PFSK-1 (cell line): Measurements from ENCODE around the gene ZNF792.

ENCODE experiments used
- POLR2AphosphoS5 ChIP-seq: IDR thresholded peaks from 2 replicates; pipeline ENCODE4 v1.6.1; 2012; ENCODE audit warnings: low read depth, mild to moderate bottlenecking, control low read depth, low read length, moderate library complexity
- TAF1 ChIP-seq: IDR thresholded peaks from 2 replicates; pipeline ENCODE4 v1.6.1; 2012; ENCODE audit warnings: low read length, control low read depth, borderline replicate concordance; ENCODE audit not compliant: insufficient read depth
- TF ChIP-seq, protein P1 (sequence below), 2 experiments: IDR thresholded peaks; 2 replicates each; pipeline versions ENCODE4 v1.6.1 to v1.8.0; 2011 to 2012; ENCODE audit warnings: low read depth in 2 of 2, low read length in 2 of 2, control low read depth in 1 of 2, inconsistent platforms in 1 of 2, mild to moderate bottlenecking in 1 of 2, moderate library complexity in 1 of 2; ENCODE audit not compliant: insufficient read depth in 1 of 2

DNA sequence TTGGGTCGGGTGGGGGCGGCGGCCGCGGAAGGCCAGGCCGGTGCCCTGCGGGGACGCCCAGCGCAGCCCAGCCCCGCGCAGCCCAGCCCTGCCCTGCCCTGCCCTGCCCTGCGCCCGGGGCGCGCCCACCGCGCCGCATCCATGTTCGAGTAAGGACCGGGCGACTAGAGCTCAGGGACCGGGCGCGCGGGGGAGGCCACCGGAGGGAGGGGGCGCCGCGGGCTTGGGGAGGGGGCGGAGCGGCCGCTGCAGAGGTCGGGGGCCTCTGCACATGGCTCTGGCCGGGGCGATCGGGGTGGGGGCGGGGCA lies 36.3 kb upstream of the ZNF792 start:
- TF ChIP-seq, protein P1, sequence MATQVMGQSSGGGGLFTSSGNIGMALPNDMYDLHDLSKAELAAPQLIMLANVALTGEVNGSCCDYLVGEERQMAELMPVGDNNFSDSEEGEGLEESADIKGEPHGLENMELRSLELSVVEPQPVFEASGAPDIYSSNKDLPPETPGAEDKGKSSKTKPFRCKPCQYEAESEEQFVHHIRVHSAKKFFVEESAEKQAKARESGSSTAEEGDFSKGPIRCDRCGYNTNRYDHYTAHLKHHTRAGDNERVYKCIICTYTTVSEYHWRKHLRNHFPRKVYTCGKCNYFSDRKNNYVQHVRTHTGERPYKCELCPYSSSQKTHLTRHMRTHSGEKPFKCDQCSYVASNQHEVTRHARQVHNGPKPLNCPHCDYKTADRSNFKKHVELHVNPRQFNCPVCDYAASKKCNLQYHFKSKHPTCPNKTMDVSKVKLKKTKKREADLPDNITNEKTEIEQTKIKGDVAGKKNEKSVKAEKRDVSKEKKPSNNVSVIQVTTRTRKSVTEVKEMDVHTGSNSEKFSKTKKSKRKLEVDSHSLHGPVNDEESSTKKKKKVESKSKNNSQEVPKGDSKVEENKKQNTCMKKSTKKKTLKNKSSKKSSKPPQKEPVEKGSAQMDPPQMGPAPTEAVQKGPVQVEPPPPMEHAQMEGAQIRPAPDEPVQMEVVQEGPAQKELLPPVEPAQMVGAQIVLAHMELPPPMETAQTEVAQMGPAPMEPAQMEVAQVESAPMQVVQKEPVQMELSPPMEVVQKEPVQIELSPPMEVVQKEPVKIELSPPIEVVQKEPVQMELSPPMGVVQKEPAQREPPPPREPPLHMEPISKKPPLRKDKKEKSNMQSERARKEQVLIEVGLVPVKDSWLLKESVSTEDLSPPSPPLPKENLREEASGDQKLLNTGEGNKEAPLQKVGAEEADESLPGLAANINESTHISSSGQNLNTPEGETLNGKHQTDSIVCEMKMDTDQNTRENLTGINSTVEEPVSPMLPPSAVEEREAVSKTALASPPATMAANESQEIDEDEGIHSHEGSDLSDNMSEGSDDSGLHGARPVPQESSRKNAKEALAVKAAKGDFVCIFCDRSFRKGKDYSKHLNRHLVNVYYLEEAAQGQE (IDR thresholded peaks at IDR 0.05; ENCODE audit: insufficient read depth in 1 of 2, low read depth in 2 of 2, low read length in 2 of 2) = no peak
- TF ChIP-seq TAF1 (no peak), POLR2AphosphoS5 (no peak)
